22Rv1 (cell line): ENCODE data around the gene TNRC18.

Source experiments
- CTCF ChIP-seq: fragments of 450-650 bp; IDR thresholded peaks from 2 replicates; pipeline ENCODE4 v1.5.1; 2017; ENCODE audit warnings: mild to moderate bottlenecking
- ZFX ChIP-seq: fragments of 450-650 bp; IDR thresholded peaks from 2 replicates; pipeline ENCODE4 v1.6.1; 2017; ENCODE audit warnings: antibody characterized with exemption, borderline replicate concordance

GRCh38 chr7:5466551-5466950 is 42.9 kb upstream of the TNRC18 start:
- TF ChIP-seq CTCF (no peak), ZFX (no peak)
